ENCODE results near the gene CGB2.
"Not testable (repeated sequence)": the region's sequence is repeated elsewhere in the genome, so short reads cannot be mapped to it uniquely, and the experiment has no call there.

The CGB2 gene

DNA sequence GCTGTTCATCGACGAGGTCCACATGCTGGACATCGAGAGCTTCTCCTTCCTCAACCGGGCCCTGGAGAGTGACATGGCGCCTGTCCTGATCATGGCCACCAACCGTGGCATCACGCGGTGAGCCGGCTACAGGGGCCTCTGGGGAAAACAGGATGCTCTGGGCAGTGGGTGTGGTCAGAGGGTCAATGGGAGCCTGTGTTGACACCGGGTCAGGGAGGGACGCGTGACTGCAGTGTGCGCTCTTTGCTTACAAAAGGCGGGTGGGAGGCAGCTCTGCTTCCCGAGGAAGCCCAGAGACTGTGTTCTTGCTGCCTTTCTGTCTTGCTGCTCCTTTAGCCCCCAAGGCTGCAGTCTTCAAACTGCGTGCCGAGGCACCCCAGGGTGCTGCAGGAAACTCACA is 20.5 kb upstream of the CGB2 start:
- DNase-seq, result no peak

DNA sequence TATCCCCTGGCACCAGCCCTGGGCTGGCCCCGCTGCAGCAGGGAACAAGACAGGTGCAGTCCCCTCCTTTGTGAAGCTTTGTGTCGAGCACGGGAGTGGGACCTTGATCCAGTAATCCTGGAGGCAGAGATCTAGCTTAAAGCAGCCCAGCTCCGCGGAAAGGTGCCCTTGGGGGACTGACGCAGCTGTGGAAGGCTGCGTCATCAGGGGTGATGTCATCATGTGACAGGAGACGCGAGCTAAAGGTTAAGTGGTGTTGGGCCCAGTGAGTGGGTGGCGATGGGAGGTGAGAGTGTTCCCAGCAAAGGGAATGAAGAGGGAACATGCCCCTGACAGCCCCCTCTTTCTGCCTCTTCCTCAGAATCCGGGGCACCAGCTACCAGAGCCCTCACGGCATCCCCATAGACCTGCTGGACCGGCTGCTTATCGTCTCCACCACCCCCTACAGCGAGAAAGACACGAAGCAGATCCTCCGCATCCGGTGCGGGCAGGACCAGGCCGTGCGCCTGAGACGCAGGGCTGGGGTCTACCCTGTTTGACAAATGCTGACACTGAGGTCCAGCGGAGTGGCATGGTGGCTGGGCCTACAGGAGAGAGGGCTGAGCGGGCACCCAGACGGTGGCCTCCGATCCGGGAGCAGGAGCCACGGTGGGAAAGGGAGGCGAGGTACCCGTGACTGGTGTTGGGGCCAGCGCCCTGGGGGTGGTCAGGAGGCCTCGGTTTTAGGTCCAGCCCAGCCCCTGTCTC is 17.4 kb upstream of the CGB2 start:
- DNase-seq, result no peak

DNA sequence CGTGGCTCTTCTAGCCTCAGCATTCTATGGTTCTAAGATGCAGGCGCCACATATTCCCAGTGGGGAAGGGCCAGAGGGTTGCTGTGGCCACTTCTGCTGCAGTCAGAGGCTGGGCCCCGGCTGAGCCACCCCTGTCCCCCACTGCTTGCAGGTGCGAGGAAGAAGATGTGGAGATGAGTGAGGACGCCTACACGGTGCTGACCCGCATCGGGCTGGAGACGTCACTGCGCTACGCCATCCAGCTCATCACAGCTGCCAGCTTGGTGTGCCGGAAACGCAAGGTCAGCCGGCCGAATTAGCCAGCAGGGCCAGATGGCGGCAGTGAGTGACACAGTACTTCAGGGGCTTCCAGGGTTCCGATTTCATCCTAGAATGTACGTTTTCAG is 16.8 kb upstream of the CGB2 start:
- DNase-seq, result no peak

DNA sequence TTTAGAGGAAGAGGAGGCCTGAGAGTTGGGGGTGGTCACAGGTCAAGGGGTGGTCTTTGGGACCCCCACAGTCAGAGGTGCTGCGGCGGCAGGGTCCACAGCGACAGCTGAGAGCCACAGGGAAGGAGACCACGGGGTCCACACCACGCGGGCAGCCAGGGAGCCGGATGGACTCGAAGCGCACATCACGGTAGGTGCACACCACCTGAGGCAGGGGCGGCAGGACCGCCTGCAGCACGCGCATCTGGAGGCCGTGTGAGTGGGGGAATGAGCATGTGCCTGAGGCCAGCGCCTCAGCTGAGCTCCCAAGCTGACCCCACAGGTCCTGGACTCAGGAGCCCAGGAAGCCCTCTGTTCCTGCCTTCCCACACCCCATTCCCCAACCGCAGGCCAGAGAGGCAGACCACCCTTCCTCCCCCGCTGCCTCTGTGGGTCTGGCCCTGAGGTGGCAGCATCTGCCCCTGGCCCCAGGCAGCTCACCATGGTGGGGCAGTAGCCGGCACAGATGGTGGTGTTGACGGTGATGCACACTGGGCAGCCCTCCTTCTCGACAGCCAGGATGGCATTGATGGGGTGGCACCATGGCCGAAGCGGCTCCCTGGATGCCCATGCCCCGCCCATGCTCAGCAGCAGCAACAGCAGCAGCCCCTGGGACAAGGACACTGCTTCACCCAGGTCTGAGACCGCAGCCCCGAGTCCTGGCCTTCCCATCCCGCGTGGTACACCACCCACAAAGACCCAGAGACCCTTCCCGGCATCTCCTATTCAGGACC is 15.4 kb upstream of the CGB2 start:
- DNase-seq, result no peak

DNA sequence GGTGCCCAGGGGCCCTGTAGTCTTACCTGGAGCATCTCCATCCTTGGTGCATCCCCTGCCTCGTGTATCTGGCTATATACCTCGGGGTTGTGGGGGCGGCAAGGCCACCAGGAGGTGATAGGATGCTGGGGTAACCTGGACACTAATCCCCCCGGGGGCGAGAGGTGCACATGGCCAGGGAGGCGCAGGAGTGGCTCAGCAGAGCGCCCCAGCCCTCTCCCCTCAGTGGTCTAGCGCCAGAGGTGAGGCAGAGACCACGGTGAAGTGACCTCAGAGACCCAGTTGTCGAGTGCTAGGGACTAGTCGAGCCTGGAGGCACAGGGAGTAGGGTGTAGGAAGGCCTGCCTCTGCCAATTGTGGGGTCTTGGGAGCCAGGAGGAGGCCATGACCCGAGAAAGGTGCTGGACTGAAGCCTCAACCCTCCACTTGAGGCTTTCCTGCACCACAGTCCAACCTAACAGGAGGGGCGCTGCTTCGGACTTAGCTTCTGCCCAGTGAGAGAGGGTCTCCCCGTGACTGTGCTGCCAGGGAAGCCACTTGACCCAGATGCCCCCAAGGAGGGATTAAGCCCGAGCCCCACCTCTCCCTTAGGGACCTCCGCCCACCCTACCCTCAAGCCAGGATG is 14.5 kb upstream of the CGB2 start, which contains the start of gene LHB:
LHB (minus strand) TSS at position 51 of the 625 bp plus-strand sequence; CDS start at position 41, 10 bp downstream.
- no peak for DNase-seq

DNA sequence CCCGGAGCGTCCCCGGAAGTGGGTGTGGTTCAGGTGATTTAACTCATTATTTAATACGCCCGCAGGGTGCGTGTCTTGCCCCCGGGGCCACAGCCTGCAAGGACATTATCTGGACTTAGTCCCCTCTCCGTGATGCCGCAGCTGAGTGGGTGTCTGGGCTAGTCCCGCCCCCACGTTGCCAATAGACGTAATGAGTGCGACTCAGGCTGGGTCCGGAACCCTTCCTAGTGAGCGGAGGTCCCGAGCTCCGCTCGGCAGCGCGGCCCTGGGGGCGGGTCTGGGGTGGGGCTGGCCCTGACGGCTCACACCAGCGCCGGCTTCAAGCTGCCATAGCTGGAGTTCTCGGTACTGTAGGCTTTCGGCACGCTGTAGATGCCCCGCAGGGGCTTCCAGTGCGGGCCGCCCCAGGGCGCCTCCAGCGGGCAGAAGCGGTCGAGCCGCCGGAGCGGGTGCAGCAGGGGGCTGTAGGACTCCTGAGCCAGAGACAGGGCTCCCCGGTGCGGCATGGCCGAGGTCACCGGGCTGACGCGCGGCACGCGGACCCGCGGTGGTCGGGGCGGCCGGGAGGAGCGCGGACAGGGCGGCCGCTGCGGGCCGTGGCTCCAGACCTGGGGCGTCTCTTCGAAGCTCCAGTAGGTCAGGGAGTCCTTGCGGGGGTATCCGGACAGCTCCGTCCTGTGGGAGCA is 13.9 kb upstream of the CGB2 start:
- DNase-seq, result peak; percentile 58

DNA sequence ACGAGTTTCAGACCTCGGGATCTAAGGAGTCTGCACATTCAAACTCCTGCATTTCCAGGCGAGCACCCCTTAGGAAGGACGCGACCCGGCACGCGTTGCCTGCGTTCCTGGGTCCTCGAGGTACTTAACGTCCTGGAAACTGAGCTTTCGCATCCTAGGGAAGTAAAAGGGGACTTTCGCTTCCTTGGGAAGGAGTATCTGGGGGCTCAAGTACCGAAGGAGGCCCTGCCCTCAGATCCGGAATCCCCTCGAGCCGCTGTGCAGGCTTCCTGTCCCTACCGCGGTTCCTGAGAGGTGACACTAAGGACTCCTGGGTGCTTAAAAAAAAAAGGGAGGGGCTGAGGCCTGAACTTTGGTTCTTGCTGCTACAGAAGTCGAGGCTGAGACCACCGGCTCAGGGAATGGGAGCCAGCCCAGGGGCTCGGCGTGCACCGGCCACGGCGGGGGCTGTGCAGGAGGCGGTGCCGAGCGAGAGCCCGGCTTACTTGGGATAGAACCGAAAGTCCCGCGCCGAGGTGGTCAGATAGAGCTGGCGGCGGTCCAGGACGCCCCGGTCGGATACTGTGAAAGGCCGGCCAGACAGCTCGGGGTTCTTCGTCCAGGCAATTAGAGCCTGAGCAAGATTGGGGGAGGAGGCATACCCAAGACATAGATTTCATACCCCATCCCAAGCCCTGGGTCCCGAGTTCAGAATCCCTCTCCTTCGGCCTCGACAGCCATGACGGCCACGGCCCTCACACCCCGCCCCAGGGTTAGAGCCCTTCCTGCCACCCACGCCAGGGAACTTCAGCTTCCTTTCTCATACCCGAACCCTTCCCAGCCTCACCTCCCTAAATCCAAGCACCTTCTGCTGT is 13.1 kb upstream of the CGB2 start:
- DNase-seq, result not testable (repeated sequence)

DNA sequence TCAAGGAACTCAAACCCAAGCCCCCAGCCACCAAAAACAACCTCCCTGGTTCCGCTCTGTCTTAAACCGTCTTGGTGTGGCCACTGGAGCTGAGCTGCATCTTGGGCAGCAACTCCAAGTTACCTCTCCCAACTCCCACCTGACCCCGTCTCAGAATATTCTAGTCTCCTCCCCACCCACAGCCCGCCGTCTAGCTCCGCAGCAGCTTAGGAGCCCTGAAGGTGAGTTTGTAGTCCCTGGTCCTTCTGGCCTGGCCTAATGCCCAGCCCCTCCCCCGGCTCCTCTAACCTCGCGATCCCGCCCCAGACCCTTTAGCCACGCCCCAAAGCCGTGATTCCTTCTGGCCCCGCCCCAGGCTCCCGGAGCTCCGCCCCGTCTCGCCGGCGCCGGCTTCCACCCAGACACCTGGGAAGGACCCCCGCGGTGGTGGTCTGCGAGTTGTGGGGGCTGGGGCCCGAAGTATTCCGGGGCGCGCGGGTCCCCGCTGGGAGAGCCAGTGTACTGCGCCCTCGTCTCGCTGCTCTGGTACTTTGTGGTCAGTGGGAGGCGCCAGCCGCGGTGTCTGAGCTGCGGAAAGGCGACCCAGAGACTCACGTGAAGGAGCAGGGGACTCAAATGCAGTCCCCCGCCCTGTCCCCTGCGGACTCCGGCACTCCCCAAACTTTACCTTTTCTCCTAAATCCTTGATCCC is 12.3 kb upstream of the CGB2 start:
- peak; percentile 64 for DNase-seq

DNA sequence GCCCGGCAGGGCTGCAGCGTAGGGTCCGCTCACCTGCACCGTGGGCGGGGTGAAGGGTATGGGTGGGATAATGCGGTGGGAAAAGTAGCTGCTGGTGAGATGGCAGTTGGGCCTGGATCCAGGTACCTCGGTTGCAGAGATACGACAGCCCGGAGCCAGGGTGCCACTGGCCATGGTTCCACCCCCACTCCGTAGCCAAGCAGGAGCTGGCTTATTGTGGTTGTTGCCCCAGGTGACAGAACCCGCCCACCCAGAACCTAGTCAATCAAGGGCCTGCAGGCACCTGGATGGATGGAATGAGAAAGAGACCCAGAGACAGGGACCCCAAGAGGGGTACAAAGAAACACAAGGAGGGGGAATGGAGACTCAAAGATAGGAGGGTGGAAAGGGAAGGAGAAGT is 11.3 kb upstream of the CGB2 start:
- no peak for DNase-seq

DNA sequence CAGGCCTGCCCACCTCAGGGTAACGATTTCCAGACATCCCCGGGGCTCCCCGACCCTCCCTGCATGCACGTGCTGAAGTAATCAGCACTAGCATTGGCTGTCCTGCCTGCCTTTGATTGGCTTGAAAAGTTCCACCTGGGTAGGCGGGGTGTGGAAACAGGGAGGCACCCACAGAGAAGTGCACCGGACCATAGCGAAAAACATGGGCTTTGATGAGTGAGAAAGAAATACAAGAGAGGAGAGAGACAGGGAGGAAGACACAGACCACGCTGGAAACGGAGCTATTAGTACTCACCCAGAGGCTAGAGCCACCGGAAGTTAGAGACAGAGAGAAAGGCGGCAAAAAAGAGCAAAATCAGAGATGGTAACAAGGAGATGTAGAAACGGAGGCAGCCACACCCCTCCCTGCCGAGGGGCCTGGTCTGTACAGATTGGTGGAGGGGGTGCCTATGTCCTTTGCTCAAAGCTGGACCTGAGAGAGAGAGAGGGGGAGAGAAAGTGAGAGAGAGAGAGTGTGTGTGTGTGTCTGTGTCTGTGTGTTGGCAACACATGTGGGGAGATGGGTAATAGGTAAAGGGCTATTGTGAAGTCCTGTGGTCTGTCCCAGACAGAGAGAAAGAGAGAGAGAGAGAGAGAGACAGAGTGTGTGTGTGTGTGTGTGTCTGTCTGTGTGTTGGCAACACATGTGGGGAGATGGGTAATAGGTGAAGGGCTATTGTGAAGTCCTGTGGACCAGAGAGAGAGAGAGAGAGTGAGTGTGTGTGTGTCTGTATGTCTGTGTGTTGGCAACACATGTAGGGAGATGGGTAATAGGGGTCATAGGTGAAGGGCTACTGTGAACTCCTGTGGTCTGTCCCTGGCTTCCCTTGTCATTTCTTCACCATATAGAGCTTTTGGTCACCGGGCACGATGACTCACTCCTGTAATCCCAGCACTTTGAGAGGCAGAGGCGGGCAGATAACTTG is 10.5 kb upstream of the CGB2 start:
- DNase-seq, result no peak

DNA sequence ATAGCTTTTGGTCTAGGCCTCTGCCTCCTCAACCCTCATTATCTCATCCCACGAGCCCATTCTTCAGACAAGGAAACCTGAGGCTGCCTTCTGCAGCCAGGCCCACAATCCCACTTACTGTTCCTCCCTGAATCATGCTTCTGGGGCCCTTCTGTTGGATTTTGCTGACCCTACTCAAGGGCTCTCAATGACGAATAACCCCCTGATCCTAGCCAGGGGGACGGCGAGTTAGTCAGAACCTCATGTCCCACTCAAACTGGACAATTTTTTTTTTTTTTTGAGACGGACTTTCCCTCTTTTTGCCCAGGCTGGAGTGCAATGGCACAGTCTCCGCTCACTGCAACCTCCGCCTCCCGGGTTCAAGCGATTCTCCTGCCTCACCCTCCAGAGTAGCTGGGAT is 9.6 kb upstream of the CGB2 start:
- no peak for DNase-seq

DNA sequence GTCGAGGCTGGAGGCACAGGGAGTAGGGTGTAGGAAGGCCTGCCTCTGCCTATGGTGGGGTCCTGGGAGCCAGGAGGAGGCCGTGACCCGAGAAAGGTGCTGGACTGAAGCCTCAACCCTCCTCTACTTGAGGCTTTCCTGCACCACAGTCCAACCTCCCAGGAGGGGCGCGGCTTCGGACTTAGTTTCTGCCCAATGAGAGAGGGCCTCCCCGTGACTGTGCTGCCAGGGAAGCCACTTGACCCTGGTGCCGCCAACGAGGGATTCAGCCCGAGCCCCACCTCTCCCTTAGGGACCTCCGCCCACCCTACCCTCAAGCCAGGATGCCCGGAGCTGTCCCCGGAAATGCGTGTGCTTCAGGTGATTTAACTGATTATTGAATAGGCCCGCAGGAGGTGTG is 7.5 kb upstream of the CGB2 start, which contains the start of gene CGB3:
CGB3 (minus strand) TSS at position 101 of the 400 bp plus-strand sequence. CDS start 362 bp downstream, outside the sequence.
- DNase-seq, result not testable (repeated sequence)

DNA sequence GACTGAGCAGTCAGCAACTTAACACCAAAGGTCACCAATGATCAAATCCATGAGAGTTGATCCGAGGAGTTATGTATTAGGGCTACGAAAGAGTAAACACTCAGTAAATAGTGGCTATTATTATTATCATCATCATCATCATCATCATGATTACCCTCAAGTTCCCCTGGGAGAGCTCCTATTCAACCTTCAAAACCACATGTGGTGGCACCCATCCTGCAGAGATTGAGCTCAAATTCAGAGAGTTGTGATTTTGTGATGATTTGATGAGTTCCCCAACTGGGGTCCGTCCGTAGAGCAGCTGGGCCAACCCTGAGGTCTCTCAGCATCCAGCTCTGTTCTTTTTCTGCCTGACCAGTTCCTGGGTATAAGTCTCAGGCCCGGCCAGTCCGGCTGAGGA is 6.6 kb upstream of the CGB2 start:
- DNase-seq, result not testable (repeated sequence)

DNA sequence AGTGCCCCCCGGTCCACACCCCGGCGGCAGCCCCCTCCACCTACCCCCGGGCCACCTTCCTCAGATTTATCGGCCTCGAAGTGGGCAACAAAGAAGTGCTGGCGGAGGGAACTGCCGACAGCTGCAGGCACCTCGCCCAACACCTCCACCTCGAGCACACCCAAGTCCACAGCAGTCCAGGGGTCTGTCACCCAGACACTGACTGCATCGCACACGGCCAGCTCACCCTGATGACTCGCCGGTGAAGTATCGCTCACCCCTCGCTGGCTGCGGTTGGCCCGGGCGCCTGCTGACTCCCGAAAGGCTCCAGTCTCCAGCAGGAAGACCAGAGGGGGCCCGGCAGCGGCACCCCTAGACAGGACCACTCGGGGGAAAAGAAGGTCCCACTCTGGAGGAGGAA is 6.1 kb upstream of the CGB2 start:
- not testable (repeated sequence) for DNase-seq

DNA sequence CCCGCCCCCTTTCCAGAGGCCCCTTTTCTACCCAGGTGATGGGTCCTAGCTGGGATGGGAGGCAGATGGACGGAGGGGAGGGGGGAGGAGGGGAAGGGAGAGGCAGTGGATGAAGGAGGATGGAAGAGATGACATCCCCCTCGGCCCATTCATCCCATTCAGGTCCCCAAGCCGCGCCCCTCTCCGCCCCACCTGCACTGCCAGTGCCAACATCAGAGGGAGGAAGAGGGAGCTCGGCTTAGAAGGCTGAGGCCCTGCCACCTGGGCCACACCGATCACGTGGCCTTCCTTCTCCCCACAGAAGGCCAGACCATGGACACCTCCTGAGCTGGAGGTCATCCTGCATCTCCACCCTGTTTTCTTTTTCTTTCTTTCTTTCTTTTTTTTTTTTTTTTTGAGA is 3.0 kb upstream of the CGB2 start:
- DNase-seq, result not testable (repeated sequence)

DNA sequence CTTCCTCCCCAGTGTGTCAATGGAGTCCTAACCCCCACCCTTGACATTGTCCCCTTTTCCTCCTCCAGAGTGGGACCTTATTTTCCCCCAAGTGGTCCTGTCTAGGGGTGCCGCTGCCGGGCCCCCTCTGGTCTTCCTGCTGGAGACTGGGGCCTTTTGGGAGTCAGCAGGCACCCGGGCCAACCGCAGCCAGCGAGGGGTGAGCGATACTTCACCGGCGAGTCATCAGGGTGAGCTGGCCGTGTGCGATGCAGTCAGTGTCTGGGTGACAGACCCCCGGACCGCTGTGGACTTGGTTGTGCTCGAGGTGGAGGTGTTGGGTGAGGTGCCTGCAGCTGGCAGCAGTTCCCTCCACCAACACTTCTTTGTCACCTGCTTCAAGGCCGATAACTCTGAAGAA is 1.9 kb upstream of the CGB2 start:
- DNase-seq, result not testable (repeated sequence)

DNA sequence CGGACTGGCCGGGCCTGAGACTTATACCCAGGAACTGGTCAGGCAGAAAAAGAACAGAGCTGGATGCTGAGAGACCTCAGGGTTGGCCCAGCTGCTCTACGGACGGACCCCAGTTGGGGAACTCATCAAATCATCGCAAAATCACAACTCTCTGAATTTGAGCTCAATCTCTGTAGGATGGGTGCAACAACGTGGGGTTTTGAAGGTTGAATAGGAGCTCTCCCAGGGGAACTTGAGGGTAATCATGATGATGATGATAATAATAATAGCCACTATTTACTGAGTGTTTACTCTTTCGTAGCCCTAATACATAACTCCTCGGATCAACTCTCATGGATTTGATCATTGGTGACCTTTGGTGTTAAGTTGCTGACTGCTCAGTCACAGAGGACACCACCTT is 1.4 kb upstream of the CGB2 start:
- DNase-seq, result not testable (repeated sequence)

DNA sequence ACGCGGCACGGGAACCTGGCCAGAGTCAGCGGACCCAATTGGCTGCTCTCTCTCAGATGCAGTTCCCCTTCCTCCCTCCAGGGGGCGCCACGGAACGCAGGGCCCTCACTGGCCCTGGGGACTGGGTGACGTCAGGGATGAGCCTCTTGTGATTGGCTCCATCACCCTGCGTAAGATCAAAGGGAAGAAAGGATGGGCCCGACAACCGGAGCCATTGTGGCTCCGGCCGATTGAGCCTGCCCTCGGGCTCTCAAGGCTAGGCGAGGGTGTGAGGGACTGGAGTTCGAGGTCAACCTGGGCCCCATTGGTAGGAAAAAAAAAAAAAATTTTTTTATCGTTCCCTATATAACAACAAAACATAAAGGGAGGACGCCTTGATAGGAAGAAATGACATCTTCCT is 5.1 kb downstream of the CGB2 start, which contains the start of gene CGB1:
CGB1 (minus strand) TSS at position 81 of the 400 bp plus-strand sequence. CDS start 184 bp downstream, outside the sequence.
- not testable (repeated sequence) for DNase-seq

DNA sequence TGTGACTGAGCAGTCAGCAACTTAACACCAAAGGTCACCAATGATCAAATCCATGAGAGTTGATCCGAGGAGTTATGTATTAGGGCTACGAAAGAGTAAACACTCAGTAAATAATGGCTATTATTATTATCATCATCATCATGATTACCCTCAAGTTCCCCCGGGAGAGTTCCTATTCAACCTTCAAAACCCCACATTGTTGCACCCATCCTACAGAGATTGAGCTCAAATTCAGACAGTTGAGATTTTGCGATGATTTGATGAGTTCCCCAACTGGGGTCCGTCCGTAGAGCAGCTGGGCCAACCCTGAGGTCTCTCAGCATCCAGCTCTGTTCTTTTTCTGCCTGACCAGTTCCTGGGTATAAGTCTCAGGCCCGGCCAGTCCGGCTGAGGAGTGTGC is 6.4 kb downstream of the CGB2 start:
- DNase-seq, result not testable (repeated sequence)
